ENCODE data around the gene CD200R1.

CD200R1 gene

DNA sequence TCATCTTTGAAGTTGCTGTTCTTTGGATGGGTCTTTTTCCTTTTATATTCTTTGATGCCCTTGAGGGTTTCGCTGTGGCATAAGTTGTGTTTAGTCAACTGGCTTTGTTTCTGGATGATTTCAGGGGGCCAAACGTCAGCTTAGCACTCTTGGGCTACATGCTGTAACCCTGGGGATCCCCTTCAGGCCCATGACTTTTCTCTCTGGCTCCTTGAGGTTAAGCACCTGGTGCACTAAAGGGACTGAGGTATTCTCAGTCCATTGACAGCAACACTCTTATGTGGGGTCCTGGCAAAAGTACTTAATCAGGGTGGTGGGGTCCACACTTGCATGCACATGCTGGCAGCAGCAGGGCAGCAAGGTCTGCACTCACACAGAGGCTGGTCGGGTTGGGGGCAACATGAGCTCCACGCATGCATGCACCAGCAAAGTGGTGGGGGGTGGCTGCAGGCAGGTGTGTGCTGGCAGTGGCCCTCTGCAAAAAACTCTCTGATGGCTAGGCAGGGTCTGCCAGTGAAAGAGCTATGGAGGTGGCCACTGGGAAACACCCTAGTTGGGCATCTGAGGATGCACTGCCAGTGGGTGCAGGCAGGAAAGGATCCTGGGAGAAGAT lies 90.1 kb downstream of the CD200R1 start:
- no peak for DNase-seq

DNA sequence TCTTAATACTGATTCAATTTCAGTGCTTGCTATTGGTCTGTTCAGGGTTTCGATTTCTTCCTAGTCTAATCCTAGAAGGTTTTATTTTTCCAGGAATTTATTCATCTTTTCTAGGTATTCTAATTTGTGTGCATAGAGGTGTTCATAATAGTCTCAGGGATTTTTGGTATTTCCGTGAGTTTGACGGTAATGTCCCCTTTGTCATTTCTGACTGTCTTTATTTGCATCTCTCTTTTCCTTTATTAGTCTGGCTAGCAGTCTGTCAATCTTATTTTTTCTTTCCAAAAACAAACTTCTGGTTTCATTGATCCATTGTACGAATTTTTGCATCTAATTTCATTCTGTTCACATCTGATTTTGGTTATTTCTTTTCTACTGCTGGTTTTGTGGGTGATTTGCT lies 93.0 kb downstream of the CD200R1 start:
- no peak for DNase-seq

DNA sequence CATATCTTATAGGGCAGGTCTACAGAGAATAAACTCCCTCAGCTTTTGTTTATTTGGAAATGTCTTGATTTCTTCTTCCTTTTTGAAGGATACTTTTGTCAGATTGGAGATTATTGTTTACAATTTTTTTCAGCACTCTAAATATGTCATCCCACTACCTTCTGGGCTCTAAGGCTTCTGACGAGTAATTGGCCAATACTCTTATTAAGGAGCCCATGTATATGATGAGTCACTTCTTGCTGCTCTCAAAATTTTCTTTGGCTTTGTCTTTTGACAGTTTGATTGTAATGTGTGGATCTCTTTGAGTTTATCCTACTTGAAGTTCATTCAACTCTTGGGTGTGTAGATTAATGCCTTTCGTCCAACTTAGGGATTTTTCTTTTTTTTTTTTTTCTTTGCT lies 99.3 kb downstream of the CD200R1 start:
- DNase-seq: no peak

DNA sequence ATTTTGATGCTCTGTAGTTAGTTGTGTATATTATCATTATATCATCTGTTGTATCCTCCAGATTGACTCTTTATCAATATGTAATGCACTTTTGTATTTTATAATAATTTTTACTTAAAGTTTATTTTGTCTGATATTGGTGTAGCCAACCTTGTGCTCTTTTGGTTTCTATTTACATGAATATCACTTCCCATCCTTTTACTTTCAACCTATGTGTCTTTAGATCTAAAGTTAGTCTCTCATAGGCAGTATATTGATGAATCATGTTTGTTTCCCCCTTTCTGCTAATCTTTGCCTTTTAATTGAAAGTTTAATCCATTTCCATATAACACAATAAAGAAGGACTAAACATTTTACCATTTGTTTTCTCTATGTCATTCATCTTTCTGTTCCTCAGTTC lies 100.2 kb downstream of the CD200R1 start:
- DNase-seq: no peak

DNA sequence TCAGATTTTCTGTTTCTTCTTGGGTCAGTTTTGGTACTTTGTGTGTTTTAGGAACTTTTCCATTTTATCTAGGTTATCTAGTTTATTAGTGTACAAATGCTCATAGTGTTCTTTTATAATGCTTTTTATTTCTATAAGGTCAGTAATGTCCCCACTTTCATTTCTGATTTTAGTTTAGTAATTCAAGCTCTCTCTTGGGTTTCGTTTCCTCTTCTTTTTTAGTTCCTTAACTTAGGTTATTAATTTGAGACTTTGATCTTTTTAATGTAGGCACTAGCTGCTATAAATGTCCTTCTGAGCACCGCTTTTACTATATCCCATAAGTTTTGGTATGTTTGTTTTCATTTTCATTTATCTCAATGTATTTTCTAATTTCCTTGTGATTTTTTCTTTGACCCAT lies 101.3 kb downstream of the CD200R1 start:
- no peak for DNase-seq

DNA sequence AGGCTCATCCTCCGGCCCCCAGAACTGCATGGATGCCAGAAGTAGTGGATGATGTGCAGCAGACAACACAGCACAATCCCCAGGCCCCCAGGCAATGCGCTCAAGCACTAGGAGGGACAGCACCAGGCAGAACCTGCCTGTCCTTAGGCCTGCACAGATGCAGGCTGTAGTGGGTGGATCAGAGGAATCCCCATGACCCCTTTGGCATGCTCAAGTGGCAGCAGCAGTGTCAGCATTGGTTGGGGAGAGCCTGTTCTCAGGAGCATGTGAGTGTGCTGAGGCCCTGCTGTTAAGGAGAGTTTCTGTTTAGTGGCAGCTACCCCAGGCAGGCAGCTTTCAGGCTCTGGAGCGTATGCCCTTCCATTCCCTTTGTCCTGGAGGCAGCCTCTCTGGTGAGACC lies 103.2 kb downstream of the CD200R1 start:
- DNase-seq: no peak
